H1 (cell line): ENCODE data around the gene GALNT9. TPM values are rescaled to one million over a fixed set of nuclear protein-coding genes. Genes with fewer than 3 reads are reported as not detected.
A peak's percentile ranks its signal among the peaks of the same experiment; 100 is the strongest.

Source experiments
- CTCF ChIA-PET: fragments of 300-600 bp; sonication (Branson Sonifier 250); formaldehyde crosslinking; loops from one replicate; lab custom pipeline; 2021; ENCODE audit not compliant: partially characterized antibody; lab: Charles Lee
- POLR2A ChIA-PET: fragments of 300-600 bp; sonication (Branson Sonifier 250); formaldehyde crosslinking; loops from one replicate; lab custom pipeline; 2021; ENCODE audit warnings: inconsistent platforms; ENCODE audit not compliant: partially characterized antibody; lab: Charles Lee
- DNase-seq, 2 experiments: peaks; one replicate each; pipeline versions ENCODE4 v3.0.0 to v3.0.0-alpha.2; 2010 to 2022; ENCODE audit warnings: low spot score in 2 of 2, low read depth in 1 of 2, mixed read lengths in 1 of 2
- FAIRE-seq: peaks from 2 replicates; lab custom pipeline; 2011; peaks lifted over from hg19 to GRCh38; lab: Jason Lieb, UNC
- H2AFZ ChIP-seq: 2 replicates; pipeline ENCODE4 v1.8.1; 2012; ENCODE audit warnings: low read length, inconsistent platforms
- H2AK5ac ChIP-seq: 2 replicates; pipeline ENCODE4 v1.6.1; 2013; ENCODE audit warnings: low read depth, low read length
- H2BK120ac ChIP-seq: replicated peaks from 2 replicates; pipeline ENCODE3; 2013; ENCODE audit warnings: low read depth, low read length, inconsistent platforms
- H2BK12ac ChIP-seq: 2 replicates; pipeline ENCODE4 v1.6.1; 2013; ENCODE audit warnings: low read depth, low read length
- H2BK15ac ChIP-seq: 2 replicates; pipeline ENCODE4 v1.6.1; 2013; ENCODE audit warnings: low read length
- H2BK20ac ChIP-seq: 2 replicates; pipeline ENCODE4 v1.6.1; 2013; ENCODE audit warnings: low read length
- H2BK5ac ChIP-seq: 2 replicates; pipeline ENCODE4 v1.6.1; 2013; ENCODE audit warnings: low read depth, low read length
- H3K14ac ChIP-seq: 2 replicates; pipeline ENCODE4 v1.6.1; 2013; ENCODE audit warnings: inconsistent platforms; ENCODE audit not compliant: insufficient read length
- H3K18ac ChIP-seq: 2 replicates; pipeline ENCODE4 v1.6.1; 2013; ENCODE audit warnings: low read length; ENCODE audit errors: extremely low read depth
- H3K23ac ChIP-seq: 2 replicates; pipeline ENCODE4 v1.6.1; 2013; ENCODE audit warnings: inconsistent platforms; ENCODE audit not compliant: insufficient read length
- H3K23me2 ChIP-seq: 2 replicates; pipeline ENCODE4 v1.6.1; 2013; ENCODE audit warnings: low read depth, low read length
- H3K27ac ChIP-seq: 2 replicates; pipeline ENCODE4 v1.6.1; 2011; ENCODE audit warnings: low read depth, low read length, inconsistent platforms
- H3K27me3 ChIP-seq, 4 experiments: replicated peaks in 1 of 4; 1 replicate in 1 of 4; 2 replicates in 3 of 4; pipeline versions ENCODE4 v1.6.1 to v1.8.1; 2011 to 2013; ENCODE audit warnings: low read length in 3 of 4, mild to moderate bottlenecking in 3 of 4, inconsistent platforms in 2 of 4, mixed read lengths in 2 of 4, moderate library complexity in 1 of 4; ENCODE audit not compliant: control insufficient read depth in 3 of 4, insufficient read depth in 3 of 4; ENCODE audit errors: extremely low read depth in 1 of 4
- H3K36me3 ChIP-seq, 4 experiments: 2 replicates each; pipeline versions ENCODE4 v1.6.1 to v1.8.1; 2011 to 2013; ENCODE audit warnings: mild to moderate bottlenecking in 4 of 4, low read length in 3 of 4, moderate library complexity in 2 of 4, control low read depth in 1 of 4, inconsistent platforms in 1 of 4; ENCODE audit not compliant: insufficient read depth in 4 of 4, control insufficient read depth in 2 of 4
- H3K4ac ChIP-seq: replicated peaks from 2 replicates; pipeline ENCODE3; 2013; ENCODE audit warnings: low read length, low read depth, mixed read lengths, inconsistent platforms; ENCODE audit not compliant: insufficient read length
- H3K4me1 ChIP-seq, 4 experiments: replicated peaks in 1 of 4; 1 replicate in 1 of 4; 2 replicates in 3 of 4; pipeline versions ENCODE4 v1.6.1 to v1.8.1; 2011 to 2013; ENCODE audit warnings: low read length in 3 of 4, inconsistent platforms in 2 of 4, mixed read lengths in 1 of 4; ENCODE audit not compliant: insufficient read depth in 4 of 4, control insufficient read depth in 3 of 4
- H3K4me2 ChIP-seq, 2 experiments: 2 replicates each; pipeline versions ENCODE4 v1.6.1 to v1.8.1; 2011 to 2013; ENCODE audit warnings: low read depth in 2 of 2, low read length in 2 of 2, control low read depth in 1 of 2, inconsistent platforms in 1 of 2, mild to moderate bottlenecking in 1 of 2; ENCODE audit not compliant: insufficient read depth in 1 of 2
- H3K4me3 ChIP-seq, 4 experiments: fragments of 200-600, 300-600 bp in 1 of 4; sonication (generic), shearing (Covaris generic), sonication (Bioruptor Twin) in 1 of 4; 2 replicates each; pipeline versions ENCODE4 v1.5.1 to v1.8.1; 2011 to 2016; ENCODE audit warnings: low read length in 4 of 4, low read depth in 3 of 4, control low read depth in 2 of 4, inconsistent platforms in 2 of 4, mild to moderate bottlenecking in 2 of 4, mixed read lengths in 1 of 4, moderate library complexity in 1 of 4; ENCODE audit not compliant: insufficient read depth in 2 of 4; ENCODE audit errors: extremely low read depth in 1 of 4
- H3K56ac ChIP-seq: replicated peaks from 2 replicates; pipeline ENCODE3; 2013; ENCODE audit warnings: low read depth, mild to moderate bottlenecking, mixed read lengths, low read length, inconsistent platforms; ENCODE audit not compliant: insufficient read length
- H3K79me1 ChIP-seq: 2 replicates; pipeline ENCODE4 v1.6.1; 2013; ENCODE audit warnings: low read depth, low read length, control low read depth
- H3K79me2 ChIP-seq, 2 experiments: 2 replicates each; pipeline versions ENCODE4 v1.6.1 to v1.8.1; 2012 to 2013; ENCODE audit warnings: low read length in 2 of 2, mild to moderate bottlenecking in 2 of 2, inconsistent platforms in 1 of 2; ENCODE audit not compliant: insufficient read depth in 2 of 2, control insufficient read depth in 1 of 2
- H3K9ac ChIP-seq, 4 experiments: replicated peaks in 1 of 4; 1 replicate in 1 of 4; 2 replicates in 3 of 4; pipeline versions ENCODE4 v1.6.1 to v1.8.1; 2011 to 2013; ENCODE audit warnings: low read depth in 3 of 4, low read length in 3 of 4, control low read depth in 2 of 4, mild to moderate bottlenecking in 2 of 4, moderate library complexity in 2 of 4, inconsistent platforms in 1 of 4; ENCODE audit errors: extremely low read depth in 1 of 4
- H3K9me3 ChIP-seq, 2 experiments: 2 replicates each; pipeline versions ENCODE4 v1.6.1 to v1.8.1; 2012 to 2013; ENCODE audit warnings: mild to moderate bottlenecking in 2 of 2, moderate library complexity in 2 of 2, control low read depth in 1 of 2, inconsistent platforms in 1 of 2, low read depth in 1 of 2, low read length in 1 of 2, mixed read lengths in 1 of 2; ENCODE audit not compliant: insufficient read depth in 2 of 2
- H4K20me1 ChIP-seq, 2 experiments: replicated peaks in 1 of 2; 2 replicates each; pipeline versions ENCODE3 to v1.8.1; 2011 to 2013; ENCODE audit warnings: inconsistent platforms in 2 of 2, low read length in 2 of 2, mild to moderate bottlenecking in 1 of 2; ENCODE audit not compliant: insufficient read depth in 2 of 2, control insufficient read depth in 1 of 2
- H4K5ac ChIP-seq: 2 replicates; pipeline ENCODE4 v1.6.1; 2013; ENCODE audit warnings: low read length, low read depth, mixed read lengths, inconsistent platforms; ENCODE audit not compliant: insufficient read length
- H4K8ac ChIP-seq: 2 replicates; pipeline ENCODE4 v1.8.0; 2013; ENCODE audit warnings: mild to moderate bottlenecking, moderate library complexity, low read length, inconsistent platforms; ENCODE audit not compliant: insufficient read depth; ENCODE audit errors: extremely low read depth
- H4K91ac ChIP-seq: replicated peaks from 2 replicates; pipeline ENCODE3; 2013; ENCODE audit warnings: low read length, mixed read lengths, inconsistent platforms; ENCODE audit not compliant: insufficient read length
- RFX5 ChIP-seq: IDR thresholded peaks from 2 replicates; pipeline ENCODE4 v1.6.1; 2011; ENCODE audit warnings: low read depth, low read length, improper control_type of control experiment, borderline replicate concordance
- WGBS, 2 experiments: shearing (Covaris generic) in 1 of 2; methylation state at CpG; one replicate each; pipeline versions ENCODE4 v1.1.6 to v1.1.7; 2013 to 2015; ENCODE audit warnings: low lambda C conversion rate in 2 of 2, mixed read lengths in 2 of 2, inconsistent platforms in 1 of 2, low coverage in 1 of 2, missing lambda C conversion rate in 1 of 2; ENCODE audit not compliant: insufficient replicate concordance in 2 of 2, insufficient coverage in 1 of 2, insufficient read length in 1 of 2; ENCODE audit errors: extremely low coverage in 1 of 2, missing lambda C conversion rate in 1 of 2; 5-methylcytosine and 5-hydroxymethylcytosine counted together
- polyA plus RNA-seq, 7 experiments: library from polyadenylated mRNA; depleted of rRNA in 3 of 7; stranded (reverse) in 5 of 7; unstranded in 2 of 7; fragments of >200 nt in 5 of 7; fragments of 200-250 nt in 2 of 7; gene quantifications; 1 replicate in 5 of 7; 2 replicates in 1 of 7; 4 replicates in 1 of 7; pipeline versions ENCODE4 v1.2.1 to v1.2.3, GENCODE V29; 2011 to 2013; ENCODE audit warnings: missing spikeins in 2 of 7, mixed read lengths in 2 of 7
- total RNA-seq: library from RNA; stranded (reverse); fragmentation: NEBNext Ultra II Directional; extraction: Animal tissue kit (Norgen Biotek cat#: 25700); gene quantifications from 2 replicates; pipeline ENCODE4 v1.2.1, GENCODE V29; 2021

The GALNT9 gene
- total and polyA plus RNA-seq, 2 of the 8 experiments (the other 6 are each of a cell fraction or from before 2014, with no cell fraction given), result 2.0 to 3.6 TPM

- DNase-seq (no peak), FAIRE-seq (no peak)
- Histone ChIP-seq H3K79me2 (no peaks in the 10 kb centered on the region), H3K4ac (no peak overlapping the region), H3K36me3 (no peaks in the 10 kb centered on the region; a peak in 1 of 8 replicates), H3K18ac (no peak overlapping the region), H2BK120ac (no peak overlapping the region), H3K23me2 (peaks cover 6% of the 10 kb centered on the region), H3K56ac (no peak overlapping the region), H4K20me1 (peaks cover 0 to 6% of the 10 kb centered on the region in 2 experiments), H4K5ac (no peak overlapping the region), H2AFZ (no peak overlapping the region), H2BK5ac (no peak overlapping the region), H3K4me1 (no peaks in the 10 kb centered on the region; a peak in 1 of 7 replicates)
- 89% methylated on average over 18 of the region's 18 CpGs; no CpG with 5 or more reads in 1 of the 2 experiments for WGBS, 2 experiments
- POLR2A ChIA-PET, result no interaction called here
- no peak for TF ChIP-seq RFX5
- TF ChIP-seq, all 59 proteins: peak for 0
- no peak overlapping the region for H3K9ac ChIP-seq
- no peak overlapping the region for H4K91ac ChIP-seq
- CTCF ChIA-PET, result interaction anchor here (0.9 kb wide), 1 partner anchor 107 kb away, joined by 3 read pairs; no protein-coding TSS in a partner anchor
- H3K23ac ChIP-seq, result no peak overlapping the region
- no peak overlapping the region for H3K4me3 ChIP-seq
- no peaks in the 10 kb centered on the region for H3K9me3 ChIP-seq
- H4K8ac ChIP-seq, result peak overlapping the region; percentile 14; the same call in 1 of the 2 replicates
- H3K14ac ChIP-seq, result no peak overlapping the region
- H3K4me2 ChIP-seq, result no peak overlapping the region
- peaks cover 3% of the 10 kb centered on the region for H3K79me1 ChIP-seq
- no peak overlapping the region for H2BK12ac ChIP-seq
- H2AK5ac ChIP-seq, result no peak overlapping the region
- no peak overlapping the region for H2BK20ac ChIP-seq
- H2BK15ac ChIP-seq, result no peak overlapping the region
- H3K27me3 ChIP-seq, result peaks cover 0 to 16% (median 13%) of the 10 kb centered on the region in 4 experiments; a peak in 4 of 7 replicates
- no peak overlapping the region for H3K27ac ChIP-seq
Measured at GRCh38 chr12:132266802-132267201, 62.6 kb downstream of the GALNT9 start.
